ENCODE data around the gene C1orf122.

C1orf122 gene

GRCh38 chr1:37851782-37852210 is 44.2 kb downstream of the C1orf122 start:
- Histone ChIP-seq H3K27me3 (ENCODE audit: low read length) (no peaks in the 10 kb centered on the region), H3K9me2 (replicated peaks; ENCODE audit: insufficient read depth, low read length) (no peaks in the 10 kb centered on the region), H3K27ac (ENCODE audit: low read depth, low read length) (no peak overlapping the region), H3F3A (ENCODE audit: insufficient read depth) (peaks cover 7% of the 10 kb centered on the region), H3K4me3 (ENCODE audit: insufficient read depth, low read length, poor library complexity, severe bottlenecking) (no peak overlapping the region), H3K36me3 (ENCODE audit: low read length) (0 out of 2 replicates have a peak, but pooled peaks cover 2% of the 10 kb centered on the region), H3K9ac (ENCODE audit: low read length) (no peak overlapping the region), H3K9me3 (ENCODE audit: insufficient read depth, low read length) (no peaks in the 10 kb centered on the region), H3K79me2 (ENCODE audit: insufficient read depth, low read length) (peaks cover 83% of the 10 kb centered on the region), H2AFZ (ENCODE audit: low read depth, low read length, severe bottlenecking) (no peak overlapping the region), H3K4me2 (ENCODE audit: low read depth, low read length, poor library complexity, severe bottlenecking) (no peak overlapping the region), H4K20me1 (ENCODE audit: low read depth, low read length) (peaks cover 8% of the 10 kb centered on the region; the same call in 1 of the 2 replicates)
- TF ChIP-seq EZH2phosphoT487 (conservative IDR thresholded peaks at IDR 0.05; ENCODE audit: low read length) (no peak), CTCF (IDR thresholded peaks at IDR 0.05; ENCODE audit: insufficient read depth, low read length, poor library complexity, severe bottlenecking) (no peak)

GRCh38 chr1:37853157-37853556 is 45.6 kb downstream of the C1orf122 start:
- Histone ChIP-seq H3K4me3 (ENCODE audit: insufficient read depth, low read length, poor library complexity, severe bottlenecking) (no peak overlapping the region), H3F3A (ENCODE audit: insufficient read depth) (peaks cover 7% of the 10 kb centered on the region), H3K4me2 (ENCODE audit: low read depth, low read length, poor library complexity, severe bottlenecking) (no peak overlapping the region), H2AFZ (ENCODE audit: low read depth, low read length, severe bottlenecking) (no peak overlapping the region), H3K27ac (ENCODE audit: low read depth, low read length) (no peak overlapping the region), H3K9me3 (ENCODE audit: insufficient read depth, low read length) (no peaks in the 10 kb centered on the region), H3K36me3 (ENCODE audit: low read length) (0 out of 2 replicates have a peak, but pooled peaks cover 5% of the 10 kb centered on the region), H4K20me1 (ENCODE audit: low read depth, low read length) (peaks cover 8% of the 10 kb centered on the region; the same call in 1 of the 2 replicates), H3K9ac (ENCODE audit: low read length) (no peak overlapping the region), H3K79me2 (ENCODE audit: insufficient read depth, low read length) (peaks cover 84% of the 10 kb centered on the region), H3K27me3 (ENCODE audit: low read length) (no peaks in the 10 kb centered on the region), H3K9me2 (replicated peaks; ENCODE audit: insufficient read depth, low read length) (no peaks in the 10 kb centered on the region)
- no peak for TF ChIP-seq CTCF (IDR thresholded peaks at IDR 0.05; ENCODE audit: insufficient read depth, low read length, poor library complexity, severe bottlenecking)
- no peak for TF ChIP-seq EZH2phosphoT487 (conservative IDR thresholded peaks at IDR 0.05; ENCODE audit: low read length)

GRCh38 chr1:37854406-37854805 is 46.8 kb downstream of the C1orf122 start:
- TF ChIP-seq EZH2phosphoT487 (conservative IDR thresholded peaks at IDR 0.05; ENCODE audit: low read length), result no peak
- TF ChIP-seq CTCF (IDR thresholded peaks at IDR 0.05; ENCODE audit: insufficient read depth, low read length, poor library complexity, severe bottlenecking), result no peak
- Histone ChIP-seq H3K4me3 (ENCODE audit: insufficient read depth, low read length, poor library complexity, severe bottlenecking) (no peak overlapping the region), H3F3A (ENCODE audit: insufficient read depth) (peaks cover 7% of the 10 kb centered on the region), H3K36me3 (ENCODE audit: low read length) (0 out of 2 replicates have a peak, but pooled peaks cover 5% of the 10 kb centered on the region), H3K27ac (ENCODE audit: low read depth, low read length) (no peak overlapping the region), H3K9me3 (ENCODE audit: insufficient read depth, low read length) (no peaks in the 10 kb centered on the region), H3K9me2 (replicated peaks; ENCODE audit: insufficient read depth, low read length) (no peaks in the 10 kb centered on the region), H4K20me1 (ENCODE audit: low read depth, low read length) (peaks cover 8% of the 10 kb centered on the region; the same call in 1 of the 2 replicates), H3K9ac (ENCODE audit: low read length) (no peak overlapping the region), H3K79me2 (ENCODE audit: insufficient read depth, low read length) (peaks cover 88% of the 10 kb centered on the region), H3K27me3 (ENCODE audit: low read length) (no peaks in the 10 kb centered on the region), H3K4me2 (ENCODE audit: low read depth, low read length, poor library complexity, severe bottlenecking) (no peak overlapping the region), H2AFZ (ENCODE audit: low read depth, low read length, severe bottlenecking) (no peak overlapping the region)

All from SU-DHL-6 (cell line).